H9 (cell line): ENCODE data around the gene SV2C. TPM values are rescaled to one million over a fixed set of nuclear protein-coding genes. Genes with fewer than 3 reads are reported as not detected.

Source experiments
- DNase-seq: peaks from one replicate; pipeline ENCODE4 v3.0.0-alpha.2; 2017
- H2AFZ ChIP-seq: one replicate; pipeline ENCODE4 v1.6.1; 2013; ENCODE audit warnings: mild to moderate bottlenecking, low read length, control low read depth, moderate library complexity
- H2AK5ac ChIP-seq: 2 replicates; pipeline ENCODE4 v1.6.1; 2013; ENCODE audit warnings: low read length, control low read depth, mixed read lengths; ENCODE audit not compliant: insufficient read length
- H2BK120ac ChIP-seq: one replicate; pipeline ENCODE4 v1.6.1; 2013; ENCODE audit warnings: low read depth, mild to moderate bottlenecking, low read length, control low read depth, inconsistent platforms; ENCODE audit not compliant: poor library complexity, severe bottlenecking
- H2BK12ac ChIP-seq: 2 replicates; pipeline ENCODE4 v1.6.1; 2013; ENCODE audit warnings: low read length, control low read depth, mixed read lengths, low read depth; ENCODE audit not compliant: insufficient read length
- H2BK15ac ChIP-seq: 2 replicates; pipeline ENCODE4 v1.6.1; 2013; ENCODE audit warnings: low read depth, low read length, control low read depth
- H2BK20ac ChIP-seq: one replicate; pipeline ENCODE4 v1.6.1; 2013; ENCODE audit warnings: low read depth, mild to moderate bottlenecking, low read length, control low read depth, inconsistent platforms; ENCODE audit not compliant: poor library complexity, severe bottlenecking
- H2BK5ac ChIP-seq: 2 replicates; pipeline ENCODE4 v1.6.1; 2013; ENCODE audit warnings: low read length, control low read depth, mixed read lengths; ENCODE audit not compliant: insufficient read length
- H3K14ac ChIP-seq: 2 replicates; pipeline ENCODE4 v1.6.1; 2013; ENCODE audit warnings: low read length, control low read depth; ENCODE audit not compliant: insufficient read depth
- H3K18ac ChIP-seq: 2 replicates; pipeline ENCODE4 v1.6.1; 2013; ENCODE audit warnings: low read depth, mild to moderate bottlenecking, mixed read lengths, low read length, control low read depth; ENCODE audit not compliant: insufficient read length
- H3K23ac ChIP-seq: 2 replicates; pipeline ENCODE4 v1.6.1; 2013; ENCODE audit warnings: low read length, control low read depth, mixed read lengths, low read depth; ENCODE audit not compliant: insufficient read length
- H3K23me2 ChIP-seq: 2 replicates; pipeline ENCODE4 v1.6.1; 2013; ENCODE audit warnings: low read depth, mild to moderate bottlenecking, mixed read lengths, low read length, control low read depth; ENCODE audit not compliant: insufficient read length, poor library complexity, severe bottlenecking
- H3K27ac ChIP-seq: 2 replicates; pipeline ENCODE4 v1.5.1; 2013; ENCODE audit warnings: low read length, control low read depth, mixed read lengths, low read depth; ENCODE audit not compliant: insufficient read length
- H3K27me3 ChIP-seq: 2 replicates; pipeline ENCODE4 v1.6.1; 2013; ENCODE audit warnings: low read length, control low read depth, inconsistent platforms; ENCODE audit not compliant: insufficient read depth
- H3K4ac ChIP-seq: 2 replicates; pipeline ENCODE4 v1.6.1; 2013; ENCODE audit warnings: low read depth, mild to moderate bottlenecking, control low read depth, inconsistent platforms, low read length, moderate library complexity
- H3K4me1 ChIP-seq: 2 replicates; pipeline ENCODE4 v1.6.1; 2013; ENCODE audit warnings: low read length, control low read depth, inconsistent platforms; ENCODE audit not compliant: insufficient read depth
- H3K4me2 ChIP-seq: 2 replicates; pipeline ENCODE4 v1.6.1; 2013; ENCODE audit warnings: low read length, control low read depth, mixed read lengths; ENCODE audit not compliant: insufficient read length, insufficient read depth
- H3K56ac ChIP-seq: 2 replicates; pipeline ENCODE4 v1.6.1; 2013; ENCODE audit warnings: low read depth, mild to moderate bottlenecking, mixed read lengths, low read length, control low read depth; ENCODE audit not compliant: insufficient read length
- H3K79me1 ChIP-seq: 2 replicates; pipeline ENCODE4 v1.6.1; 2013; ENCODE audit warnings: low read depth, mild to moderate bottlenecking, moderate library complexity, low read length, control low read depth, inconsistent platforms; ENCODE audit not compliant: insufficient read depth, poor library complexity, severe bottlenecking
- H3K79me2 ChIP-seq: 2 replicates; pipeline ENCODE4 v1.6.1; 2013; ENCODE audit warnings: low read length, control low read depth, inconsistent platforms; ENCODE audit not compliant: insufficient read depth
- H3K9ac ChIP-seq: 2 replicates; pipeline ENCODE4 v1.6.1; 2013; ENCODE audit warnings: low read length, control low read depth, mixed read lengths; ENCODE audit not compliant: insufficient read length; ENCODE audit errors: extremely low read depth
- H3K9me3 ChIP-seq: one replicate; pipeline ENCODE4 v1.6.1; 2013; ENCODE audit warnings: low read depth, low read length, inconsistent platforms; ENCODE audit not compliant: control insufficient read depth
- H3T11ph ChIP-seq: one replicate; pipeline ENCODE4 v1.6.1; 2013; ENCODE audit warnings: mild to moderate bottlenecking, low read length, control low read depth, inconsistent platforms
- H4K20me1 ChIP-seq: one replicate; pipeline ENCODE4 v1.6.1; 2013; ENCODE audit not compliant: control insufficient read depth, insufficient read length, insufficient read depth
- H4K5ac ChIP-seq: 2 replicates; pipeline ENCODE4 v1.6.1; 2013; ENCODE audit warnings: low read depth, mild to moderate bottlenecking, mixed read lengths, low read length, control low read depth; ENCODE audit not compliant: insufficient read length
- H4K8ac ChIP-seq: replicated peaks from 2 replicates; pipeline ENCODE4 v1.6.1; 2013; ENCODE audit warnings: low read length, control low read depth, mixed read lengths, low read depth; ENCODE audit not compliant: insufficient read length
- H4K91ac ChIP-seq: 2 replicates; pipeline ENCODE4 v1.6.1; 2013; ENCODE audit warnings: low read depth, mild to moderate bottlenecking, moderate library complexity, mixed read lengths, low read length, control low read depth; ENCODE audit not compliant: insufficient read length
- H3K27ac Mint-ChIP-seq, 3 experiments: 2 replicates in 2 of 3; 3 replicates in 1 of 3; pipeline ENCODE4 v1.8.0; 2020 to 2021; ENCODE audit warnings: mixed read lengths in 3 of 3, mild to moderate bottlenecking in 1 of 3, moderate library complexity in 1 of 3
- H3K27me3 Mint-ChIP-seq: 2 replicates; pipeline ENCODE4 v1.8.0; 2021; ENCODE audit warnings: low read depth, mild to moderate bottlenecking, moderate library complexity, mixed read lengths
- H3K36me3 Mint-ChIP-seq, 3 experiments: 2 replicates in 2 of 3; 3 replicates in 1 of 3; pipeline ENCODE4 v1.8.0; 2020 to 2021; ENCODE audit warnings: low read depth in 3 of 3, mixed read lengths in 3 of 3; ENCODE audit not compliant: insufficient read depth in 1 of 3
- H3K4me1 Mint-ChIP-seq, 2 experiments: 2 replicates each; pipeline ENCODE4 v1.8.0; 2020; ENCODE audit warnings: mixed read lengths in 2 of 2
- H3K4me3 Mint-ChIP-seq, 2 experiments: 2 replicates in 1 of 2; 3 replicates in 1 of 2; pipeline ENCODE4 v1.8.0; 2020 to 2021; ENCODE audit warnings: mild to moderate bottlenecking in 2 of 2, mixed read lengths in 2 of 2, moderate library complexity in 1 of 2
- H3K9me3 Mint-ChIP-seq, 2 experiments: 2 replicates in 1 of 2; 3 replicates in 1 of 2; pipeline ENCODE4 v1.8.0; 2020; ENCODE audit warnings: mild to moderate bottlenecking in 2 of 2, mixed read lengths in 2 of 2, moderate library complexity in 1 of 2
- CTCF ChIP-seq: fragments of 200-600 bp; sonication (generic); conservative IDR thresholded peaks from 3 replicates; pipeline ENCODE4 v1.8.0; 2021; ENCODE audit warnings: antibody characterized with exemption, mild to moderate bottlenecking
- total RNA-seq: library from RNA; stranded (reverse); gene quantifications from 2 replicates; pipeline ENCODE4 v1.2.1, GENCODE V29; 2021

The SV2C gene
- total RNA-seq, 1 experiment from 2014 or later, result 0.09 TPM

- peaks cover 3% of the 10 kb centered on the region in 2 experiments; a peak in 1 of 4 replicates for H3K4me1 Mint-ChIP-seq
- H3K27me3 Mint-ChIP-seq, result no peaks in the 10 kb centered on the region
- H2BK12ac ChIP-seq, result no peak overlapping the region
- no peaks in the 10 kb centered on the region for H3K23me2 ChIP-seq
- no peak overlapping the region for H3K27ac Mint-ChIP-seq
- H3K14ac ChIP-seq, result no peak overlapping the region
- peaks cover 4 to 8% (median 5%) of the 10 kb centered on the region in 3 experiments; a peak in 4 of 7 replicates for H3K36me3 Mint-ChIP-seq
- no peaks in the 10 kb centered on the region for H3K9me3 ChIP-seq
- no peaks in the 10 kb centered on the region for H3K79me2 ChIP-seq
- no peak overlapping the region for H3K4me3 Mint-ChIP-seq
- H3K9ac ChIP-seq, result no peak overlapping the region
- no peak overlapping the region for H2BK120ac ChIP-seq
- H2AK5ac ChIP-seq, result no peak overlapping the region
- no peak overlapping the region for H3K4me2 ChIP-seq
- no peak overlapping the region for H2BK15ac ChIP-seq
- H2BK20ac ChIP-seq, result no peak overlapping the region
- no peak overlapping the region for H4K8ac ChIP-seq
- no peak overlapping the region for H3K4ac ChIP-seq
- H3K23ac ChIP-seq, result no peak overlapping the region
- no peak overlapping the region for H3K18ac ChIP-seq
- H3K79me1 ChIP-seq, result no peaks in the 10 kb centered on the region
- H4K91ac ChIP-seq, result no peak overlapping the region
- no peak overlapping the region for H3K27ac ChIP-seq
- no peak overlapping the region for H2AFZ ChIP-seq
- H3T11ph ChIP-seq, result no peak overlapping the region
- H4K20me1 ChIP-seq, result no peaks in the 10 kb centered on the region
- peaks cover 6 to 8% of the 10 kb centered on the region in 2 experiments; a peak in 3 of 5 replicates for H3K9me3 Mint-ChIP-seq
- H3K56ac ChIP-seq, result no peak overlapping the region
- no peak for DNase-seq
- H2BK5ac ChIP-seq, result no peak overlapping the region
- H4K5ac ChIP-seq, result no peak overlapping the region
- no peak for TF ChIP-seq CTCF
- no peaks in the 10 kb centered on the region for H3K4me1 ChIP-seq
- no peaks in the 10 kb centered on the region for H3K27me3 ChIP-seq
These were observed 127.8 kb downstream of the SV2C start for GRCh38 chr5:76210946-76211345.
